Fibroblast of villous mesenchyme (primary cell): ENCODE measurements around the gene ANTXR2. TPM values are rescaled to one million over a fixed set of nuclear protein-coding genes. Genes with fewer than 3 reads are reported as not detected.

Source experiments
- DNase-seq: peaks from one replicate; pipeline ENCODE4 v3.0.0-alpha.2; 2010; ENCODE audit warnings: low read depth
- H3K4me3 ChIP-seq: 2 replicates; pipeline ENCODE4 v1.5.1; 2011; ENCODE audit warnings: low read depth, mild to moderate bottlenecking, low read length
- CTCF ChIP-seq: IDR thresholded peaks from 2 replicates; pipeline ENCODE4 v1.5.1; 2012; ENCODE audit warnings: low read depth, mild to moderate bottlenecking, low read length; ENCODE audit not compliant: insufficient read depth
- total RNA-seq: library from RNA; depleted of rRNA; stranded (reverse); fragments of >200 nt; gene quantifications from 2 replicates; pipeline ENCODE4 v1.2.3, GENCODE V29; 2012

ANTXR2 gene
- total RNA-seq, 1 donor: 107 TPM

DNA sequence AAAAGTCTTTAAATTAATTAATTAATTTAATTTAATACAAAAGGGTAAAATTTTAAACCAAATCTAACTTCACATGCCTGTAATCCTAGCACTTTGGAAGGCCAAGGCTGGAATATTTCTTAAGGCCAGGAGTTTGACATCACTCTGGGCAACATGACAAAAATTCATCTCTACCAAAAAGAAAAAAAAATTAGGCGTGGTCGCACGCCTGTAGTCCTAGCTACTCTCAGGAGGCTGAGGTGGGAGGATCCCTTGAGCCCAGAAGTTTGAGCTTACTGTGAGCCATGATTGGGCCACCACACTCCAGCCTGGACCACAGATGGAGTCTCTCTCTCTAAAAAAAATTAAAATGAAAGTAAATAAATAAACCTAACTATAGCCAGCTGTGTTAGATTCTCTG is 39.2 kb upstream of the ANTXR2 start:
- no peak for TF ChIP-seq CTCF
- peak; percentile 34 for DNase-seq
- no peak overlapping the region for H3K4me3 ChIP-seq

DNA sequence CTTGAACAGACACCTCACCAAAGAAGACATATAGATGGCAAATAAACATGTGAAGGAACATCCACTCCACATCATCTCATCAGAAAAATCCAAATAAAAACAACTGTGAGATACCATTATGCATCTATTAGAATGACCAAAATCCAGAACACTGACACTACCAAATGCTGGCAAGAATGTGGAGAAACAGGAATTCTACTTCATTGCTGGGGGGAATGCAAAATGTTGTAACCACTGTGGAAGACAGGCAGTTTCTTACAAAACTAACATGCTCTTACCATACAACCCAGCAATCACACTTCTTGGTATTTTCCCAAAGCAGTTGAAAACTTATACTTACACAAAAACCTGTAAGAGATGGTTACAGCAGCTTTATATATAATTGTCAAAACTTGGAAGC is 38.2 kb upstream of the ANTXR2 start:
- no peak for DNase-seq
- no peak for TF ChIP-seq CTCF
- no peak overlapping the region for H3K4me3 ChIP-seq

- no peak overlapping the region for H3K4me3 ChIP-seq
- no peak for TF ChIP-seq CTCF
- peak; percentile 33 for DNase-seq
Measured at GRCh38 chr4:80107374-80107773, 34.3 kb upstream of the ANTXR2 start.

GRCh38 chr4:80104927-80105326 is 31.9 kb upstream of the ANTXR2 start:
- no peak overlapping the region for H3K4me3 ChIP-seq
- no peak for DNase-seq
- TF ChIP-seq CTCF: no peak

DNA sequence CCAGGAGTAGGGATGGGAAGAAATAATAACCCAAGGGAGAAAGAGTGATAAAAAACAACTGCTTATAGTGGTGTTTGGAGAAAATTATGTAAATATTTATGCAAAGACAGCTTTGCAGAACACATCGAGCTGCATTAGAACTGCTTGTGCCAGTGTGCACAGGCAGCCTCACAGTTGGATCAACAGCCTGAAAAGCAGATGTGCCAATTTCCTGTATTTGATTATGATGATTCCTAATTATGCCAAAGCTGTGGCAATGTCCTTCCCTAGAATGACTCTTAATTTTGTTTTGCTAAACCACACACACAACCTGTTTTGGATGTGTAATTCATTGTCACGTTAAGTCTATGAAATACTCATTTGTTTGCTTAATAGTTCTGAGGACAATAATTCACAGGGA is 30.6 kb upstream of the ANTXR2 start:
- DNase-seq: peak; percentile 47
- no peak for TF ChIP-seq CTCF
- H3K4me3 ChIP-seq: no peak overlapping the region

DNA sequence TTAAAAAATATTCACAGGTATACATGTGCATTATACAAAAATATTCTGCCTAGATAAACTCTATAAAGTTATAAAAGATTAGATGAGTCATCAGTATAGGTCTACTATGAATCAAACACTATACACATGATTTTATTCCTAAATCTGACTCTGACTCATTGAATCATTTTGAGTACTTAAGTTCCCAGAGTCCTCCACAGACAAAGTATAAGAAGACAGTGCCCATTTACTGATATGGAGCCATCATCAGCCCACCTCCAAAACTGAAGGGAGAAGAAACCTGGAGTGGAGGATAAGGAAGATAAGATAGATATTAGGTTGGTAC is 28.7 kb upstream of the ANTXR2 start:
- DNase-seq: no peak
- TF ChIP-seq CTCF: no peak

DNA sequence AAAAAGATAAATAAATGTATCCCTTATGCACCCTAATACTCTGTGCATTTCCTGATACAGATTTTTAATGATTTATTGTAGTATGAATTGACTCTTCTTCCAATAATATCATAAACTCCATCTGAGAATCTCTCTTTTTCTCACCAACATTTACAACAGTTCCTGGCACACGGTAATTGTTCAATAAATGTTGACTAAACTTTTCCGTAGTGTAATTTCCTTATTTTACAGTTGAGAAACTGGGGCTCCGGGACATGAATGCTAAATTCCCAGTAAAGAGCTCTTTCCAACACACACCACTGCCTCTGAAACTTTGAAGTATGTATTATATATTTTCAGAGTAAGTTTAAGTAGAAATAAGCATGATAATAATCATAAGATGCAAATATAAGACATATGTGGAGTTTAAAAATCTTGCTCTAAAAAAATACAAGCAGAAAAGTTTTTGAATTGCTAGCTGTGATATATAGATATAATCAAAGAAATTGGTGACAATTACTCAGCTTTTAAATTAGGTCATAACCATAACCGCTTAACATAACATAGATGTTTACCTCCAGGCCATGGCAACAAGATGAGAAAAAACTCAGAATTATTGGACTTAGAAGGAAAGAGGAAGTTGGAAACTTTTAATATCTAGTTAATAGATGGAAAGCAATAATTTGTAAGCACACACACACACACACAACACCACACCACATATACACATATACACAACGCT is 28.2 kb upstream of the ANTXR2 start:
- H3K4me3 ChIP-seq: no peak overlapping the region
- TF ChIP-seq CTCF: no peak
- no peak for DNase-seq

More for the DNA sequence above, 28.7 kb upstream of the ANTXR2 start:
- H3K4me3 ChIP-seq: no peak overlapping the region
